Coronary artery (tissue), 2 donors: Measurements from ENCODE around the gene SREBF1.

Source experiments
- DNase-seq: peaks from one replicate; pipeline ENCODE4 v3.0.0-alpha.2; 2017; ENCODE audit warnings: low spot score
- H3K27ac ChIP-seq, 2 donors: fragments of 200-600 bp; sonication (generic); one replicate each; pipeline ENCODE4 v1.5.1; 2016 to 2019
- H3K4me3 ChIP-seq: fragments of 200-600 bp; sonication (generic); 2 replicates; pipeline ENCODE4 v1.5.1; 2016; ENCODE audit warnings: mild to moderate bottlenecking, moderate library complexity
- CTCF ChIP-seq: fragments of 200-600 bp; sonication (generic); IDR thresholded peaks from one replicate; pipeline ENCODE4 v1.5.1; 2019; ENCODE audit warnings: antibody characterized with exemption

SREBF1 gene

GRCh38 chr17:17851103-17852002 lies 14.6 kb upstream of the SREBF1 start:
- no peak for TF ChIP-seq CTCF
- H3K27ac ChIP-seq = no peak overlapping the region
- no peak for DNase-seq
- H3K4me3 ChIP-seq = no peak overlapping the region

DNA sequence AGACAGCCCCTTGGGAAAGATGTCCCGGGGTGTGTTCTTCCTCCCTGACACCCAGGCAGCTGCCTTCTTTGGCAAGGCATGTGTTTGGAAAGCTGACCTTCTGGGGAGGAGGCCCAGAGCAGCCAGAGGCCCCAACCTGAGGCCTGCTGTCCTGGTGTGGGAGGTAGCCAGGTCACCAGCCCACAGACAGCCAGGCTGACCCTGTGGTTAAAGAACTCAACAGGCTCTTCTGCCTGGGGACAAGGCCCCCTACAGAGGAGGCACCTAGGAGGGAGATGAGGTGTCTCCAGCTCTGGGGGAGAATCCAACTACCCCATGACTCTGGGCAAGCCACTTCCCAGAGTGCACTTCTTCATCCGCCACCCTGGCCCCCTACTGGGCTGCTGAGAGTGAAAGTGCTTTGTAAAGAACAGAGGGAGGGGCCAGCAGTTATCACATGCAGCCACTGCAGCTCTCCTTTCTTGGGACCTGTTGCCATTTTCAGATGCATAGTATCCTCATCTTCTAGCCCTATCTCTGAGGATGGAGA lies 13.1 kb upstream of the SREBF1 start:
- Histone ChIP-seq H3K27ac (peak overlapping the region; percentile 22 to 83), H3K4me3 (no peak overlapping the region)
- no peak for TF ChIP-seq CTCF
- DNase-seq = no peak

- TF ChIP-seq CTCF = no peak
- no peak for DNase-seq
- peak overlapping the region; percentile 22 to 83 for H3K27ac ChIP-seq
- no peak overlapping the region for H3K4me3 ChIP-seq
Measured at GRCh38 chr17:17849147-17849820, 12.5 kb upstream of the SREBF1 start.

- no peak for TF ChIP-seq CTCF
- no peak for DNase-seq
Measured at GRCh38 chr17:17848311-17849082, 11.7 kb upstream of the SREBF1 start.

DNA sequence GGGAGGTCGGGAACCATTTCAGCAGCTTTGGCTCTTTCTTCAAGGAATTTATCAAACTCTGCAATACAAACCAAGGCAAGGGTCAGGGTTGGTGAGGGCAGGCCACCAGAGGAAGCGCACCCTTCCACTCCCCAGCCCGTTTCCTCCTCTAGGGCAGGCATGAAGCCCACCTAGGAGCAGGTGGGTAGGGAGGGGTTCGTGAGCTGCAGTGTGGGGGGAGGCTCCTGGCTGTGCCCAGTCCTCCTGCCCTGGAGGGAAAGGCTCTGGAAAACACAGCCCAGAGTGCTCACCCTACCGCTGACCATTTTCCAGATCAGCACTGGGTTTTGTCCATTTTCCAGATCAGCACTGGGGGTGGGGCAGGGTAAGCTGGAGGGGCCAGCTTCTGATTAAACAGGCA lies 10.9 kb upstream of the SREBF1 start:
- DNase-seq = no peak
- H3K4me3 ChIP-seq = no peak overlapping the region
- peak overlapping the region in 1 of 2 donors; percentile 83 for H3K27ac ChIP-seq
- no peak for TF ChIP-seq CTCF

More at GRCh38 chr17:17848311-17849082, 11.7 kb upstream of the SREBF1 start:
- Histone ChIP-seq H3K4me3 (no peak overlapping the region), H3K27ac (peak overlapping the region; percentile 11 to 83)

DNA sequence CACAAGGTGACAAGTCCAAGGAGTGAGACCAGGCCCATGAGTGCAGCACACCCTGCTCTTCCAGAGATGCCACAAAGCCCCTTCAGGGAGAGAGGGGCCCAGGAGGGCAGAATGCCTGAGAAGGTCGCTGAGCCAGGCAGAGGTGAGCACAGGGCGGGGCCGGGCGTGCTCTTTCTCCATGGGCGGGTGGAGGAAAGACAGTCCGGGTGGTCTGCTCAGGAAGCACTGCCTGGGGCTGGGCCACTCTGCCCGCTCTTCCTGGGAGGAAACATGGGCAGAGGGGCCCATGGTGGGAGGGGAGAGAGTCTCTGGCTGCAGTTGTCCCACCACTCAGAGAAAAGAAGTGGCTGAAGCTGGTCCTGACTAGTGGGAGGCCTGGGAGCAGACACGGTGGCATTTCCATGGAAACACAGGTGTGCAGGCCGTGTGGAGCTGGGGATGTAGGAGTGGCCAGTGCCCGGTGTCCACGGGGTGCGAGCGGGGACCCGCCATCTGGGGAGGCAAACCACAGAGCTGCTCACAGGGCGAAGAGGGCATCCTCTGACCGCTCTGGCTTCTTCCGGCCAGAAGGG lies 10.4 kb upstream of the SREBF1 start:
- no peak overlapping the region for H3K4me3 ChIP-seq
- DNase-seq = no peak
- no peak for TF ChIP-seq CTCF
- H3K27ac ChIP-seq = peak overlapping the region in 1 of 2 donors; percentile 2
